Measurements from ENCODE around the gene ADPRH.

ADPRH gene

DNA sequence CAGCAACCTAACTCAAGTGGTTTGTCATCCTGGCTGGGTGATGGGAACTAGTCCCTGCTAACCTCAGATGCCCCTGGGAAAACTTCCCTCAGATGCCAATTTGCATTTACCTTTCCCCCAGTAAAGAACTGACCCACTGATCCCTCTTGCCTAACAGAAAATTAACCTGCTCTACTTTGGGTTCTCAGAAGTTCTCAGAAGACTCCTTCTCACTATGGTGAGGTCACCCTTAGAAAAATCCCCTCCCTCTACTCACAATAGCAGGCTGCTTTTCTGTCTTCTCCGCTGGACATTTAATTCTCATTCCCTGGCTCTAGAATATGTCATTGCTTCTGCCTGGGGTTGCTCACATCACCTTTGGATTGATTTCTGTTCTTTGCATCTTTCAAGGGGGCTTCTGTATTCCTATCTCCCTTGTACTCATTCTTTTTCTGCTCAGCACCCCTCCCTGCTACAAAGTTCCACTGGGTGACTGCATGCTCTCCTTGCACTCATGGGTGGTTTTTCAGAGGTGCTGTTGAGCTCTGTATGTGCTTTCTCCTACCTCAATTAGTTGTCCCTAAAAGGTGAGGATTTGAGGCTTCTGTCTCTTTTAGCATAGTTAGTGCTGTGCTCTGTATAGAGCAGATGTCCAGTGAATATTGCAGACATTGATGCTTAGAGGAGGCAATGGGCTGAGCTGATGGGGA lies 19.3 kb downstream of the ADPRH start:
- DNase-seq = no peak

DNA sequence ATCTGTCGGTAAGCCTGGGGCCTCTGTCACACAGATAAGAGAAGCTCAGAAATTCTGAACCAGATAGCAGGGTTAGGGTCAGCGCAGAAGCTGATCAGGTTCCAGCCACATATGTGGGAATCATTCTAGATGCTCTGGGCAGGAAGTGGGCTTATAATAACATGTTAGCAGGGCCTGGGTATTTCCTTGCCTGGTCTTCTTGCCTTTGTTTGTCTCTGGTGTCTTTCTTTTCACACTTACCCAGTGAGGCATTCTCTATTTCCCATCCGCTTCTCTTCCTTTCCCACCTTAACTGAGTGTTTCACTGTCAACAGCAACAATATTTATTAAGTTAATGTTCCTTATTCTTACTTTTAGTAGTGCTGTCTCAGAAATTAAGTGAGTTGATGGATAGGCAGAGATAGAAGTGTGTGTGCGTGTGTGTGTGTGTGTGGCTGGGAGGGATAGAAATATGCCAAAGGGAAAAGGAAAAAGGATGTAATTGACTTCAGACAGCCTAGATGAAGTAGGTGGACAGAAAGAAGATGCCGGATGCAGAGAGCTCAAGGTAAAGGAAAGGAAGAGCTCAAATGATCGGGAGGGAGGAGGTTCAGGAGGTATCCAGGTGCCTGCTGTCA lies 20.4 kb downstream of the ADPRH start:
- DNase-seq = no peak

DNA sequence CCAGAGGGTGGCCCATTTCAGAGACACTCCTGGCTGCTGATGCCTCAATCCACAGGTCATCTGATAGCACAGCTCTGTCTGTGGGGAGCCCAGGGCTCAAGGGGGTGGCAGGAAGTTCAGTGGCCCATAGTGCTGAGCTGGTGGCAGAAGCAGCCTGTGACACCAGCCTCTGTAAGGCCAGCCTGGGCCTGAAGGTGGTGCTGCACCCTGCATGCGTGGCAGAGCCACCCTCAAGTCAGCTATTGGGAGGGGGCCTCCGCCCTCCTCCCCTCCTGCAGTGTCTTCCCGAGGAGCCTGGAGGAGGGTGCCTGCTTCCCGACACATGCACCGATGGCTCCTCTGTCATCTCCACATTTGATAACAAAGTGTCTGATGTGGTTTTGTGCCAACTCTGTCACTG lies 21.4 kb downstream of the ADPRH start:
- no peak for DNase-seq

DNA sequence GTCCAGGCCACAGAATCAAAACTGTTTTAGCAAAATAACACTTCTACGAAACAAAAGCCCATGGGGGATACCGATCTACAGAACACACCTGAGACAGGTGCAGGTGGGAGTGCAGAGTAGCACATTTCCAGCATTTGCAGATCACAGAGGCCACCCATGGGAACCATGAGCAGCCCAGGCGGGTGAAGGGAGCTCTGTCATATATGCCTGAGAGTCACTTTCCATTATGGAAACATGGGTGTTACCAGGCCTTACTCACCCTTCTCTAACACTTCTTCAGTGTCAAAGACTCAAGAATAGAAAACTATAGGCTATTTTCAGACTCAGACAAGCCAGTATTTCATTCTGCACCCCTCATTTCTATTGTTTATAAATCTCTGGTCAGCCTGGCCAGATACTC lies 21.9 kb downstream of the ADPRH start:
- no peak for DNase-seq

DNA sequence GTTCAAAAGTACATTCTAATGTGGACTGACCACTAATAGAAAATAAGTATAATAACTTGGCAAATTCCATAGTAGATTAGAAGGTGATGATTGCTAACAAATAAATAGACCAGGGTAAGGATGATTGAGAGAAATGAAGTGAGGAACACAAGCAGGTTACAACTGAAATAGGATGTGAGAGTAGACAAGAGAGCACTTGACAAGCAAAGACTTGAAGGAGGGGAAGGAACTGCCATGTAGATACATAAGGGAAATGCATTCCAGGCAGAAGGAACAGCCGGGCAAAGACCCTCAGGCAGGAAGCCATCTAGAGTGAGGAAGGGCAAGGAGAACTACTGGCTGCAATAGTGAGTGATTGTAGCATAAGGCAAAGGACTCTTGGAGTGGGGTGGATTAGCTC lies 23.4 kb downstream of the ADPRH start:
- DNase-seq = no peak

DNA sequence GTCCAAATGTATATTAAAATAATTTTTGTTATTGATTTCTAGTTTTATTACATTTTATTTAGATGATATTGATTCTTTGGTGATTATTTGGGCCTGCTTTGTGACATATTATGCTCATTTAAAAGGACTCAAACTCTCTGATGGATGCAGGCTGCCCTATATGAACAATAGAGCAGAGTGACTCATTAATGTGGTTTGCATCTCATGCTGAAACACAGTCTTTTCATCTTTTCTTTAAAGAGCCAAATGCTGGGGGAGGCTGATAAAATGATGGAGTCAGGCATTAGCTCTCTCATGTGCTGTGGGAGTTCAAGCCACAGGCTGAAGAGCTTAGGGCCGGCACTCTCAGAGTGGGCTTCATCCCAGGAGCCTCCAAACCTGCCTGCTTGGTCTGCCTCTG lies 25.6 kb downstream of the ADPRH start:
- no peak for DNase-seq

DNA sequence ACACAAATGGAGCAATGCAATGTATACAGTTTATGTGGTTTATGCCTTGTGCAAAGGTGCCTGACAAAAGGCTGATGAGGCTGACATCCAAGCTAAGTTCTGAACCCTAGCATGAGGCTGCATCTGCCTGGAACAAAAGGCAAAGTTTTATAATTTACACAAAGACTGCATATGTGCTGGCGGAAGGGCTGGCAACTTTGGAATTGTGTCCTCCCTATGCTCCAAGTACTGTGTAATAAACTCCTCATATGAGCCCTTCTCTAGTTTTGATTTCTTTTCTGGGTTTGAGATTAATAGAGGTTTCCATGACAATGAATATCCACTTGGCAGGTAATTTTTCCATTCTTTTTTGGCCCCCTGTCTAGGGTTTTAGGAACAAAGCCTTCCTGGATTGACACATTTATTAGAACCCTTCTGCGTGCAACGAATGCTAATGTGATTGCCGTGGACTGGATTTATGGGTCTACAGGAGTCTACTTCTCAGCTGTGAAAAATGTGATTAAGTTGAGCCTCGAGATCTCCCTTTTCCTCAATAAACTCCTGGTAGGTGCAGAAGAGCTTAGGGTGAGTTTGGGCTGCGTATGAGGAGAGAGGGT lies 29.2 kb downstream of the ADPRH start:
- no peak for DNase-seq

DNA sequence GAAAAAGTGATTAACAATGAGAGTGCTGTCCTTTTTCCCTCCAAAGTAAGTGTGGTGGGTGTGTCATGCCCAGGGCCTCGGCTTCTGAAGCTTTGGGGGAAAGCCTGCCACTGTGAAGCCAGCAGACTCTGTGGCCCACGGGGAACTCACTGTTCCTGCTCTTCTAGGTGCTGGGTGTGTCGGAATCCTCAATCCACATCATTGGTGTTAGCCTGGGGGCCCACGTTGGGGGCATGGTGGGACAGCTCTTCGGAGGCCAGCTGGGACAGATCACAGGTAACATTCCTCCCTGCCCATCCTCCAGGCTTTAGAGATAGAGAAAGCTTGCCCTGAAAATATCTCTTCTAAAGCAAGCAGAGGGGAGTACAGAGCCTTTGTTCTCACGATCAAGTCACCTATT lies 30.0 kb downstream of the ADPRH start:
- DNase-seq = no peak

DNA sequence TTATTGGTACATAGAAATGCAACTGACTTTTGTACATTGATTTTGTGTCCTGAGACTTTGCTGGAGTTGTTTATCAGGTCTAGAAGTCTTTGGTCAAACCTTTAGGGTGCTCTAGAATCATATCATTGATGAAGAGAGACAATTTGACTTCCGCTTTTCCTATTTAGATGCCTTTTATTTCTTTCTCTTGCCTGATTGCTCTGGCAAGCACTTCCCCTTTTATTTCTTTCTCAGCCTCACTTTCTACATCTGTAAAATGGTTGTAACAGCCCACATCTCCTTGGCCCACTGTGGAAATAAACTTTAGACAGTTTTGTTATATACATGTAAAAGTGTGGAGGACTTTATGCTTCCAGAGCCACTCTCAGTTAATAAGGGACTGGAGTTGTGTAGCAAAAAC lies 32.4 kb downstream of the ADPRH start:
- no peak for DNase-seq

DNA sequence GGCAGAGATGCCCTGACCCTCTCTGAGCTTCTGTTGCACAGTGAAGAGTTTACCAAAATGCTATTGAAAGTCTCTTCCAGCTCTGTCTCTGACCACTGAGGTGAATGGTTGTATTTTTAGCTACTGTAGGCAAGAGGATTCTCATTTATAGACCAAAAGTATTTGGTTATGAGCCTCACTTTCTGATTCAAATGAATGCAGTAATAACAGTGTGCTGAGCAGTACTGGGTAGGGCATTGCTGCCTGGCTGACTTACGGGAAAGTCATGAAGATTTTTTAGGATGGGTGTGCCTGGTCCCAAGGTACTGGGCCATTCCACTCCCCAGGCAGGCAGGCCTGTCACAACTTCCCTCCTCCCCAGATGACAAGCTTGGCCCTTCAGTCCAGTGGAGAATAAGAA lies 33.9 kb downstream of the ADPRH start:
- no peak for DNase-seq

DNA sequence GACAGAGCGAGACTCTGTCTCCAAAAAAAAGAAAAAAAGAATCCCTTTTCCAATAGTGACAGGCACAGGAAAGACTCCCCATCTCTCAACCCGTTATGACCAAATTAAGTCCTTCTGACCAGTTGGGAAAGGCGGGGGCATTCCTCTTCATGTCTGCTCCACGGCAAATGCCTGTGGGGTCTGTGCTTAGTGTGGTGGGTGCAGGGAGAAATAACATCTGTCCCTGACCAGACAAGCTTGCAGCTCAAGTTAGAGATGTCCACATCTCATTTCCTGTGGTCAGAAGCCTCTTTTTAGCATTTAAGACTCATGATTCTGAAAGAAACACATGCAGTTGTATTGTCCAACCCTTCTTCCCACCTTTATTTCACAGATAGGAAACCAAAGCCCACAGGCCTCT lies 34.6 kb downstream of the ADPRH start:
- no peak for DNase-seq

DNA sequence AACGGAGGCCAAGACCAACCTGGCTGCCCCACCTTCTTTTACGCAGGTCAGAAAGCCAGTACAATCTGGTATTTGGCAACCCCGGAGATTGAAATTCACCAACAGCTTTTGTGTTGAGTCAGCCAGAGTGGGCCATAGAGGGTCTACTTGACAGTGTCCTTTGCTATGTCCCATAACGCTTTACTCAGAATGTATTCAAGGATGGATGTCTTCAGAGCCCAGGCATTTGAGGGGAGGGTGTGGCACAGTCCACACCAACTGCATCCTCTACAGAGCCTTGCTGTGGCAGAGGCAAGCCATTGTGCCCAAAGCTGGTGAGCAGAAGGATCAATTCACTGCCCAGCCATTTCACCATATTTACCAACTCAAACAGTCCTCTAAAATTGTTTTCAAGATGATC lies 36.8 kb downstream of the ADPRH start:
- no peak for DNase-seq

DNA sequence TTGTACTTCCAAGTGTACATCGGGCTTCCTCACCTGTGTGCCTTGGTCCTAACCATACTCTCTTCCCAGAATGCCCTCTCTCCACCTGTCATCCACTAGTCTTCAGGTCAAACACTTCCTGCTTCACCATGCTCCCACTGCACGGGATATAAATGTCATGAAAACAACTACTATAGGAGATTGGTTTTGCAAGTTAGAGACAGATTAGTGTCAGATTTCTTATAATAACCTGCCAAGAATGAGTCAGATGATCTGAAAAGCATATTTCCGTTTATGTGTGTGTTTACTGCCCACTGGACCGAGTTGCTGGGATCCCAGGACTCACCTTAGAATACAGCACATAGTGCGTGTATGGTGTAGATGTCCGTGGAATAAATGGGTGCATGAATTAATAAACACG lies 39.8 kb downstream of the ADPRH start:
- no peak for DNase-seq

DNA sequence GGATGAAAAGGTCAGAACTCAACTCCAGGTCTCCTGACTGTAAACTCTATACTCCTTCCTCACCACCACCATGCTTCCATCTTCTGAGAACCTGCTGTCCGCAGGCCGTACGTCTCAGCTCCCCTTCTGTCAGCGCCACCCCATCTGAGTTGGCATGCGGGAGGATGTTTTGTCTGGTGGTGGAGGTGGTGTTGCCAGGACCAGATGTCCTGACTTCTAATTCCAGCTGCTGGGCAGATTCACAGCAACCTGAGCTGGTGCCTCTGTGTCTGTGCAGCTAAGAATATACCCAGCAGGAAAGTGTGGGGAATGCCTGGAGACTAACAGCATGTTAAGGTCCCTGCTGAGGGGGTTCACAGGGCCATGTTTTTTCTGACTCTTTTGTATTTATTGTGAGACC lies 41.6 kb downstream of the ADPRH start:
- no peak for DNase-seq

DNA sequence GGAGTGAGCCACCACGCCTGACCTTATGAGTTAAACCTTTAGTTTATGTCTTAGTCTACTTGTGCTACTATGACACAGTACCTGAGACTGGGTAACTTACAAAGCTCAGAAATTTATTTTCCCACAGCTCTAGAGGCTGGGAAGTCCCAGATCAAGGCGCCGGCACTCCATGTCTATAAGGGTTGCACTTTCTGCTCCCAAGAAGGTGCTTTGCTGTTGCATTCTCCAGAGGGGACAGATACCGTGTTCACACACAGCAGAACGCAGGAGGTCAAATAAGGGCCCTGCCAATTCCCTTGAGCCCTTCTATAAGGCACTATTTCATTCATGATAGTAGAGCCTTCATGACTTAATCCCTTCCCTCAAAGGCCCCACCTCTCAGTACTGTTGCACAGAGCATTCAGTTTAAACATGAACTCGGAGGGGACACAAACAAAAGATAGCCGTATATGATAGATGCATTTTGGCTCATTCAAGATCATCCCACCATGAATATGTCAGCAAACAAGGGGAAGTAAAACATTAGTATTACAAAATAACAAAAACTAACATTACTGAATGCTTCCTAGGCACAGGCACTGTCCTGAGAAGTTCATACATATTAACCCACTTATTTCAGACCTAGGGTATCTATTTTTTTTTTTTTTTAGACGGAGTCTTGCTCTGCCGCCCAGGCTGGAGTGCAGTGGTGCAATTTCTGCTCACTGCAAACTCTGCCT lies 44.9 kb downstream of the ADPRH start:
- DNase-seq = no peak

DNA sequence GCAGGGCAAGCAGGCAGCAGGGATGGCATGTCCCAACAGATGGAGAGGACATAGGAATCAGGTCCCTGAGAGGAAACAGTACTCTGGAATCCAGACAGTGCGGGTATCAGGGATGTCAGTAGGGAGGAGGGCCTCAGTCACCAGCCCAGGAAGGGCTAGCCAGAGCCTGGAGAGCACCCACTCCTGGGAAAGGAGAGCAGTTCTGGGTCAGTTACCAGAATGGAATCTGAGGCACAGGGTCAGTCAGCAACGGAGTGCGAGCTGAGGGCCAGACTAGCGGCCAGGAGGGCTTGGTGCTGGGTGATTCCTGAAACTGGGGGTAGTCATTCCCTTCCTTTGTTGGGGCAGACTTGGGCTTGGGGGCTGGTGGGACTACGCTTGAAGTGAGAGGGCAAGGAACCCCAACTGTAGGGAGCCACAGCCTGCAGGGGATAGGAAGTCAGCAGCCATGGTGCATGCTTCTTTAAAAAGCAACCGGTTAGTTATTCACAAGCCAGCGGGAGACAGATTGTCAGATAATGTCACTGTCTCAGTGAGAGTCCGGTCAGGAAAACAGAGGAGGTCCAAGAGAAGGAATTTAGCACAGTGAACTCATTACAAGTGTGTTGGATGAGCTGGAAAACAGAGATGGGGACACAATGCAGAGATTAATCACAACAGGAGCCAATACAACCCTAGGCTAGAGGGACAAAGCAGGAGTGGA lies 46.3 kb downstream of the ADPRH start:
- no peak for DNase-seq

DNA sequence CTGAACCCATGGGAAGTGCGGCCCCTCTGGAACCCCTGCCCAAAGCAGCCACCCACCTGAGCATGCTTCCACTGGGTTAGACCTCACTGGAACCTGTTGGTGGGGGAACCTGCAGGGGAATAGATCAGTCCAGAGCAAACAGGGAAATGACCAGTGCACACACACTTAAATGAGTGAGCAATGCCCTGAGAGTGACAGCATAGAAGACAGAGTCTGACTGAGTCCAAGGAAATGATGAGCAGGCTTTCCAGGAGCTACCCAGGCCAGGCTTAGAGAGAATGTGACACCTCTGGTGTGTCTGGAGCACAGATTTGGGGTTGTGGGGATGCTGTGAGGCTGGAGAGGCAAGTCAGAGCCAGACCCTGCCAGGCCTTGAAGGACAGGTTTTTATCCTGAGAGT lies 46.9 kb downstream of the ADPRH start:
- DNase-seq = no peak

DNA sequence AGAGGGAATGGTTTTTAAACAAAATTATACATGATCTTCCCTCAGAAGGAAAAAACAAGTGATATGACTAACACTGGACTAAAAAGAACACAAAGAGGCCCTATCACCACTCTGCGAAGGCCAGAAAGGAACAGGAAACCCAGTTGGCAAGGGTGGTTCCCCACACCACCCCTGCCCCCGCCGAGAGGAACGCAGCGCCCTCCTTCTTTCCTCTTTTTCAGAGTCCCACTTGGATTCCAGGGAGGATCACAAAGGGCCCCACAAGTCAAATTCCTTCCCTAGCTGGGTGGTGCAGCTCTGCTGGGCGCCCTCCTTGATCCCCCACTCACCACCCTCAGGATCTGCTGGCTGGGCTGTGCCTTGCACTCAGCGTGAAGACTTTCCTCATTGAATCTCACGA lies 48.2 kb downstream of the ADPRH start:
- DNase-seq = no peak

DNA sequence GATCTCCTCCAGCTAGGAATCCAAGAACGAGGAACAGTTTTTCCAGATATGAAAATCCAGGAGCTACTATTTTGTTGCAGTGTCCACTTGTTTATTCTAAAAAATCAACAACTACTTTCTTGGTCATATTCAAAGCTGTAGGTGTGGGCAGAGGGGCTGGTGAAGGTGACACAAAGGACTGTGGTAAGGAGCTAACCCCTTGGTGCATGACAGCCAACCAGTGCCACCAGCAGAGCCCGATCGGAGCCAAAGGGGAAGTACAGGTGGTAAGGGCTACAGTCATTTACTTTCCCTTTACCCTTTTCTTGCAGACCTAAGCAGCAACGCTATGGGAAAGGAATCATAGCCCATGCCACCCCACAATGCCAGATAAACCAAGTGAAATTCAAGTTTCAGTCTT lies 49.1 kb downstream of the ADPRH start:
- no peak for DNase-seq

DNA sequence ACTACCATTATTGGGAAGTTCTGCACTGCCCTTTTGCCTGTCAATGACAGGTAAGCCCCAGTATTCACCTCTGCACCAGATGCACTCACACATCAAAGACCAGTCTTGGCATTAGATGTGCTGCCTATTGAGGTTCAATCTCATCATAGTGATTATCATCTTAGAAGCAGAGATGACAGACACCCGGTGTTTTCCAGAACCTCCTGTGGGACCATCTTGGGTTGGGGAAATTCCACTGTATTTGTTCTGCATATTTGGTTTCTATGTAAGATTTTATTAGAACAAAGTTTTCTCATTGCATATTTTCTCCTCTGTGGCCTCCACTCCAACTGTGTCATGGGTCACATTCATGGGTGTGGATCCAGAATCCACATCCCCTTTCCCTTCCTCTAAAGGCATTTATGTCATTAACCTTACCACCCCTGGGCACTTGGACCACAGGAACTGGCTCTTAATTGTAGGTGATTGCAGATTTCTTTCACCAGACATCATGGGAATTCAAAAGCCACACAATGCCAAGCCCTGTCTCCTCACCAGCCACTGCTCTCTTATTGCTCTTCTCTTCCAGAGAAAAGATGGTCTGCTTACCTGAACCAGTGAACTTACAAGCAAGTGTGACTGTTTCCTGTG lies 49.6 kb downstream of the ADPRH start:
- DNase-seq = no peak

DNA sequence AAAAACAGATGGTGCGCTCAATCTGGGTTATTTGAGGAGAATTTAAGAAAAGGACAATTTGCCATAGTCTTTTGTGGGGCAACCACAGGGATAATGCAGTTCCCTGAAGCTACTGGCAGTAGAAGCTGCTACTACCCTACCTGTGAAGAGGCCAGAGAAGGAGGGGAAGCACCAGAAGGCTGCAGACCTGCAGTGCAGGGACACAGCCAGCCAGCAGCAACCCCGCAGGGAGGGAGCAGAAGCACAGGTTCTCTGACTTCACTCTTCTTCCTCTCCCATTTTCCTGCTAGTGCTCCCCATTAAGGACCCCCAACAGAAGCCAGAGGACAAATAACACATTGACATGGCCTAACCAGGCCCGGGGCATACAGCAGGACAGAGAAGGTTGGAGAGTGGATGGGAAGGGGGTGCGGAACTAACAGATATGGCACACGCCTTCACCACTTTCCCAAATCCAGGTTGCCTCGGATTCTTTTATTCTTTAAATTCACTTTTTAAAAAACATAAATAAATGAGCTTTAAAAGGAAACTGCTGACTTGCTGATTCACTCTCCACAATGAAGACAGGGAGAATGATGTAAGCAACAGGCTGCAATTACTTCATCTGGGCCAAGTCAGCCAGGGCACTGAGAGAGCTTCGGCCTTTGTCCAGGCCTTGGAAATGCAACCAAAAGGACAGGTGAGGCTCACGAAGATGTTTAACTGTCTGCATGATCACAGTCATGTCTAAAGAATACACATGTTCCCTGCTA lies 51.0 kb downstream of the ADPRH start:
- DNase-seq = no peak

DNA sequence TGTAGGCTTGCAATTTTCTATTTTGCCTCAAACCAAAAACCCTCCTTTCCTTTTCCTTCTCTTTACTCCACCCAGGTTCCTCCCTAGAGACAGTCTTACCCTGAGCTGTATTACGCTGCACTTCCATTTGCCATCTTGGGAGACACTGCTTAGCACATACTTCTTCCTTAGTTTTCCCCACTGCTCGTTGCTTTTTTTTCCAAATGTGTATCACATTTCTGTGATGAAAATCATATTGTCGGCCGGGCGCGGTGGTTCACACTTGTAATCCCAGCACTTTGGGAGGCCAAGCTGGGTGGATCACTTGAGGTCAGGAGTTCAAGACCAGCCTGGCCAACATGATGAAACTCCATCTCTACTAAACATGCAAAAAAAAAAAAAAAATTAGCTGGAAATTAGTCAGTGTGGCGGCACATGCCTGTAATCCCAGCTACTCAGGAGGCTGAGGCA lies 51.6 kb downstream of the ADPRH start:
- DNase-seq = no peak

All from KG1 (cell line).